ENCODE results near the gene KRT37. TPM values are rescaled to one million over a fixed set of nuclear protein-coding genes. Genes with fewer than 3 reads are reported as not detected.

KRT37 gene
- total and polyA plus RNA-seq, 2 of the 13 experiments (the other 11 are each of a cell fraction or from before 2014, with no cell fraction given): 0.69 TPM; not detected in 1

GRCh38 chr17:41404024-41404671 is 20.2 kb downstream of the KRT37 start (continued):
- TF ChIP-seq NRL (CRISPR knock-in tag; IDR thresholded peaks at IDR 0.05; ENCODE audit: borderline replicate concordance) (no peak), CSRNP1 (CRISPR knock-in tag; IDR thresholded peaks at IDR 0.05) (no peak), DMTF1 (CRISPR knock-in tag; IDR thresholded peaks at IDR 0.05) (no peak), CEBPG (CRISPR knock-in tag; IDR thresholded peaks at IDR 0.05) (peak; percentile 19; the same call in 1 of the 2 replicates), HDAC6 (IDR thresholded peaks at IDR 0.05; ENCODE audit: low read depth, low read length) (no peak), DMAP1 (CRISPR knock-in tag; IDR thresholded peaks at IDR 0.05) (no peak), ZNF280B (CRISPR knock-in tag; IDR thresholded peaks at IDR 0.05; ENCODE audit: borderline replicate concordance) (no peak), CHCHD3 (CRISPR knock-in tag; IDR thresholded peaks at IDR 0.05) (no peak), ZBTB21 (CRISPR knock-in tag; IDR thresholded peaks at IDR 0.05) (peak; percentile 68; the same call in 1 of the 2 replicates), RBAK (CRISPR knock-in tag; IDR thresholded peaks at IDR 0.05) (no peak), KLF12 (CRISPR knock-in tag; IDR thresholded peaks at IDR 0.05; ENCODE audit: borderline replicate concordance) (no peak), ZNF382 (CRISPR knock-in tag; IDR thresholded peaks at IDR 0.05; ENCODE audit: borderline replicate concordance) (no peak), SPEN (CRISPR knock-in tag; IDR thresholded peaks at IDR 0.05; ENCODE audit: low read depth) (no peak), SAP130 (CRISPR knock-in tag; IDR thresholded peaks at IDR 0.05; ENCODE audit: low read depth) (peak; percentile 61), ZNF17 (CRISPR knock-in tag; IDR thresholded peaks at IDR 0.05) (no peak), SP5 (CRISPR knock-in tag; IDR thresholded peaks at IDR 0.05; ENCODE audit: borderline replicate concordance, low read depth) (no peak), RXRB (CRISPR knock-in tag; IDR thresholded peaks at IDR 0.05; ENCODE audit: borderline replicate concordance) (peak; percentile 78), MAFF (IDR thresholded peaks at IDR 0.05; ENCODE audit: low read depth, low read length) (no peak), ZNF720 (CRISPR knock-in tag; IDR thresholded peaks at IDR 0.05) (no peak)
- TF ChIP-seq, protein P1, sequence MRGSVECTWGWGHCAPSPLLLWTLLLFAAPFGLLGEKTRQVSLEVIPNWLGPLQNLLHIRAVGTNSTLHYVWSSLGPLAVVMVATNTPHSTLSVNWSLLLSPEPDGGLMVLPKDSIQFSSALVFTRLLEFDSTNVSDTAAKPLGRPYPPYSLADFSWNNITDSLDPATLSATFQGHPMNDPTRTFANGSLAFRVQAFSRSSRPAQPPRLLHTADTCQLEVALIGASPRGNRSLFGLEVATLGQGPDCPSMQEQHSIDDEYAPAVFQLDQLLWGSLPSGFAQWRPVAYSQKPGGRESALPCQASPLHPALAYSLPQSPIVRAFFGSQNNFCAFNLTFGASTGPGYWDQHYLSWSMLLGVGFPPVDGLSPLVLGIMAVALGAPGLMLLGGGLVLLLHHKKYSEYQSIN (CRISPR knock-in tag; IDR thresholded peaks at IDR 0.05; ENCODE audit: borderline replicate concordance): no peak

All from HepG2 (cell line).